OCI-LY7 (cell line): Measurements from ENCODE around the gene BPIFB2. TPM values are rescaled to one million over a fixed set of nuclear protein-coding genes. Genes with fewer than 3 reads are reported as not detected.

Source experiments
- BruUV-seq: library from RNA; stranded (reverse); fragments of 400-500 nt; replicated peaks from 2 replicates; lab custom pipeline; 2021; lab: Mats Ljungman, UMichigan
- CTCF ChIA-PET: fragments of 300-600 bp; sonication (Branson Sonifier 250); formaldehyde crosslinking; loops from one replicate; lab custom pipeline; 2022; ENCODE audit warnings: antibody characterized with exemption; ENCODE audit not compliant: unreplicated experiment; lab: Charles Lee
- POLR2A ChIA-PET: fragments of 300-600 bp; sonication (Branson Sonifier 250); formaldehyde crosslinking; loops from one replicate; lab custom pipeline; 2022; ENCODE audit warnings: antibody characterized with exemption; lab: Charles Lee
- DNase-seq: peaks from one replicate; pipeline ENCODE4 v3.0.0-alpha.2; 2015; ENCODE audit warnings: low spot score
- H2AFZ ChIP-seq: fragments of 200-600 bp; sonication (generic), shearing (Covaris generic); 2 replicates; pipeline ENCODE4 v1.6.1; 2014; ENCODE audit warnings: mild to moderate bottlenecking, antibody characterized with exemption, low read length, moderate library complexity
- H3K27ac ChIP-seq: fragments of 200-600 bp; sonication (generic); 2 replicates; pipeline ENCODE4 v1.5.1; 2014; ENCODE audit warnings: mixed run types, low read depth, mild to moderate bottlenecking, moderate library complexity, low read length, inconsistent platforms; ENCODE audit not compliant: poor library complexity, severe bottlenecking
- H3K36me3 ChIP-seq: fragments of 200-600 bp; sonication (generic); 2 replicates; pipeline ENCODE4 v1.6.1; 2014; ENCODE audit warnings: mild to moderate bottlenecking, antibody characterized with exemption, low read length, moderate library complexity, mixed read lengths; ENCODE audit not compliant: insufficient read depth
- H3K4me1 ChIP-seq: fragments of 200-600 bp; sonication (generic); 2 replicates; pipeline ENCODE4 v1.5.1; 2014; ENCODE audit warnings: mild to moderate bottlenecking, low read length; ENCODE audit not compliant: insufficient read depth, poor library complexity, severe bottlenecking
- H3K4me2 ChIP-seq: fragments of 200-600 bp; sonication (generic); 2 replicates; pipeline ENCODE4 v1.6.1; 2014; ENCODE audit warnings: mild to moderate bottlenecking, low read length
- H3K4me3 ChIP-seq: fragments of 200-600 bp; sonication (generic); 2 replicates; pipeline ENCODE4 v1.5.1; 2014; ENCODE audit warnings: mild to moderate bottlenecking, low read depth, low read length; ENCODE audit not compliant: poor library complexity, severe bottlenecking
- H3K79me2 ChIP-seq: fragments of 200-600 bp; sonication (generic); 2 replicates; pipeline ENCODE4 v1.6.1; 2016; ENCODE audit warnings: low read depth, mild to moderate bottlenecking, low read length, moderate library complexity, mixed read lengths; ENCODE audit not compliant: insufficient read depth
- H3K9me2 ChIP-seq: fragments of 200-600 bp; sonication (generic); 2 replicates; pipeline ENCODE4 v1.6.1; 2016; ENCODE audit warnings: mild to moderate bottlenecking, low read length, mixed read lengths; ENCODE audit not compliant: insufficient read depth
- H3K9me3 ChIP-seq: fragments of 200-600 bp; sonication (generic); 2 replicates; pipeline ENCODE4 v1.6.1; 2014; ENCODE audit warnings: mild to moderate bottlenecking, mixed run types, low read length, mixed read lengths
- H4K20me1 ChIP-seq: fragments of 200-600 bp; sonication (generic); 2 replicates; pipeline ENCODE4 v1.6.1; 2014; ENCODE audit warnings: mild to moderate bottlenecking, antibody characterized with exemption, low read length, moderate library complexity, mixed read lengths; ENCODE audit not compliant: insufficient read depth
- CTCF ChIP-seq: fragments of 200-600 bp; sonication (generic); conservative IDR thresholded peaks from 2 replicates; pipeline ENCODE4 v1.5.1; 2014; ENCODE audit warnings: mild to moderate bottlenecking, antibody characterized with exemption, low read length, moderate library complexity, mixed read lengths
- EZH2phosphoT487 ChIP-seq: fragments of 200-600 bp; sonication (generic); IDR thresholded peaks from 2 replicates; pipeline ENCODE4 v1.6.1; 2018; ENCODE audit warnings: low read depth, borderline replicate concordance, mild to moderate bottlenecking, mixed run types, antibody characterized with exemption, low read length, moderate library complexity, mixed read lengths
- intact Hi-C: fragments of 100-400 bp; cut with micrococcal nuclease; formaldehyde crosslinking; loops from one replicate; pipeline ENCODE4 v1.10.0; 2022; ENCODE audit not compliant: unreplicated experiment
- total RNA-seq, 2 experiments: library from RNA; depleted of rRNA in 1 of 2; stranded (reverse); fragments of >200 nt in 1 of 2; shearing (Covaris generic) in 1 of 2; gene quantifications; 2 replicates each; pipeline ENCODE4 v1.2.3, GENCODE V29; 2014 to 2022

The BPIFB2 gene
- total RNA-seq, 2 experiments from 2014 or later, result not detected

GRCh38 chr20:32975698-32976674 is 31.5 kb upstream of the BPIFB2 start:
- ChIA-PET CTCF (no interaction called here), POLR2A (no interaction called here)
- Histone ChIP-seq H3K4me3 (no peak overlapping the region), H3K4me1 (peaks cover 20% of the 10 kb centered on the region), H3K4me2 (no peak overlapping the region), H4K20me1 (no peaks in the 10 kb centered on the region), H3K27ac (no peak overlapping the region), H3K9me3 (no peaks in the 10 kb centered on the region), H2AFZ (no peak overlapping the region), H3K9me2 (no peaks in the 10 kb centered on the region), H3K79me2 (no peaks in the 10 kb centered on the region), H3K36me3 (no peaks in the 10 kb centered on the region)
- intact Hi-C loops, result no loop called here
- no peak for DNase-seq
- no peak for TF ChIP-seq CTCF
- no peak for TF ChIP-seq EZH2phosphoT487
- no TSS peak for BruUV-seq

- peaks cover 12% of the 10 kb centered on the region for H3K4me1 ChIP-seq
- no peak overlapping the region for H3K4me3 ChIP-seq
- no peaks in the 10 kb centered on the region for H4K20me1 ChIP-seq
- BruUV-seq, result no TSS peak
- H3K79me2 ChIP-seq, result no peaks in the 10 kb centered on the region
- ChIA-PET CTCF (interaction anchor here (0.7 kb wide), 1 partner anchor 160 kb away, joined by 3 read pairs; no protein-coding TSS in a partner anchor), POLR2A (no interaction called here)
- TF ChIP-seq CTCF, result no peak
- TF ChIP-seq EZH2phosphoT487, result no peak
- H3K27ac ChIP-seq, result no peak overlapping the region
- H2AFZ ChIP-seq, result no peak overlapping the region
- H3K36me3 ChIP-seq, result no peaks in the 10 kb centered on the region
- intact Hi-C loops, result no loop called here
- no peaks in the 10 kb centered on the region for H3K9me2 ChIP-seq
- no peaks in the 10 kb centered on the region for H3K9me3 ChIP-seq
- no peak for DNase-seq
- no peak overlapping the region for H3K4me2 ChIP-seq
These were observed 30.8 kb upstream of the BPIFB2 start for GRCh38 chr20:32976746-32977145.
